Gastroesophageal sphincter (tissue), 2 donors: Measurements from ENCODE around the gene CPNE7.

ENCODE experiments used
- POLR2A ChIP-seq, 2 donors: fragments of 450-650 bp; IDR thresholded peaks; one replicate each; pipeline ENCODE4 v1.6.1; 2017; ENCODE audit warnings: antibody characterized with exemption in 2 of 2, mild to moderate bottlenecking in 2 of 2, moderate library complexity in 1 of 2
- POLR2AphosphoS5 ChIP-seq: sonication (generic); formaldehyde crosslinking; IDR thresholded peaks from one replicate; pipeline ENCODE4 v1.6.1; 2017; ENCODE audit warnings: antibody characterized with exemption

GRCh38 chr16:89530401-89531381, 44.9 kb upstream of the CPNE7 start:
- no peak for TF ChIP-seq POLR2AphosphoS5
- no peak for TF ChIP-seq POLR2A (IDR thresholded peaks at IDR 0.05)
